OCI-LY7 (cell line): Measurements from ENCODE around the gene AGAP9.
"Not testable (repeated sequence)": the region's sequence is repeated elsewhere in the genome, so short reads cannot be mapped to it uniquely, and the experiment has no call there.

Experiments
- EZH2phosphoT487 ChIP-seq: fragments of 200-600 bp; sonication (generic); IDR thresholded peaks from 2 replicates; pipeline ENCODE4 v1.6.1; 2018; ENCODE audit warnings: low read depth, borderline replicate concordance, mild to moderate bottlenecking, mixed run types, antibody characterized with exemption, low read length, moderate library complexity, mixed read lengths
- TF ChIP-seq, protein P1 (sequence below): fragments of 200-600 bp; sonication (generic); conservative IDR thresholded peaks from 2 replicates; pipeline ENCODE4 v1.5.1; 2014; ENCODE audit warnings: mild to moderate bottlenecking, antibody characterized with exemption, low read length, moderate library complexity, mixed read lengths

DNA sequence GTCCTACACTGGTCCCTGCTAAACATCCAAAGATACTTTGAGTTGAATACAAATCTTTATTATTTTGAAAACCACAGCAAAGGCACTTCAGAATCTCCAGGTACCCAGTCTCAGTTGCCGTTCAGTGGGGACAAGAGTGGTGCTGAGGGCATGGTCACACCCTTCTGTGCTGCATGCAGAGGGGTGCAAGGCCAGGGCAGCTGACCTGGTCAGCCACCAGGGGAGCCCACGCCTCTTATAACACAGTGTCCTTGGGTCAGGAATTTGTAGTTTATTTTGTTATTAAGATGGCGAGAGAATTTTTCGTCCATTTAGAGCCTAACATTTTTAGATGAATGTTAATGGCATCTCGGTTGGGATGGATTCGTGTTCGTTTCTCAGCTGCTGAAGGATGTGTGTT, 55.5 kb downstream of the AGAP9 start:
- TF ChIP-seq, protein P1, sequence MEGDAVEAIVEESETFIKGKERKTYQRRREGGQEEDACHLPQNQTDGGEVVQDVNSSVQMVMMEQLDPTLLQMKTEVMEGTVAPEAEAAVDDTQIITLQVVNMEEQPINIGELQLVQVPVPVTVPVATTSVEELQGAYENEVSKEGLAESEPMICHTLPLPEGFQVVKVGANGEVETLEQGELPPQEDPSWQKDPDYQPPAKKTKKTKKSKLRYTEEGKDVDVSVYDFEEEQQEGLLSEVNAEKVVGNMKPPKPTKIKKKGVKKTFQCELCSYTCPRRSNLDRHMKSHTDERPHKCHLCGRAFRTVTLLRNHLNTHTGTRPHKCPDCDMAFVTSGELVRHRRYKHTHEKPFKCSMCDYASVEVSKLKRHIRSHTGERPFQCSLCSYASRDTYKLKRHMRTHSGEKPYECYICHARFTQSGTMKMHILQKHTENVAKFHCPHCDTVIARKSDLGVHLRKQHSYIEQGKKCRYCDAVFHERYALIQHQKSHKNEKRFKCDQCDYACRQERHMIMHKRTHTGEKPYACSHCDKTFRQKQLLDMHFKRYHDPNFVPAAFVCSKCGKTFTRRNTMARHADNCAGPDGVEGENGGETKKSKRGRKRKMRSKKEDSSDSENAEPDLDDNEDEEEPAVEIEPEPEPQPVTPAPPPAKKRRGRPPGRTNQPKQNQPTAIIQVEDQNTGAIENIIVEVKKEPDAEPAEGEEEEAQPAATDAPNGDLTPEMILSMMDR = not testable (repeated sequence)
- not testable (repeated sequence) for TF ChIP-seq EZH2phosphoT487
